H9 (cell line): Measurements from ENCODE around the gene INPP5A. TPM values are rescaled to one million over a fixed set of nuclear protein-coding genes. Genes with fewer than 3 reads are reported as not detected.

Experiments
- DNase-seq: peaks from one replicate; pipeline ENCODE4 v3.0.0-alpha.2; 2017
- H2AFZ ChIP-seq: one replicate; pipeline ENCODE4 v1.6.1; 2013; ENCODE audit warnings: mild to moderate bottlenecking, low read length, control low read depth, moderate library complexity
- H2AK5ac ChIP-seq: 2 replicates; pipeline ENCODE4 v1.6.1; 2013; ENCODE audit warnings: low read length, control low read depth, mixed read lengths; ENCODE audit not compliant: insufficient read length
- H2BK120ac ChIP-seq: one replicate; pipeline ENCODE4 v1.6.1; 2013; ENCODE audit warnings: low read depth, mild to moderate bottlenecking, low read length, control low read depth, inconsistent platforms; ENCODE audit not compliant: poor library complexity, severe bottlenecking
- H2BK12ac ChIP-seq: 2 replicates; pipeline ENCODE4 v1.6.1; 2013; ENCODE audit warnings: low read length, control low read depth, mixed read lengths, low read depth; ENCODE audit not compliant: insufficient read length
- H2BK15ac ChIP-seq: 2 replicates; pipeline ENCODE4 v1.6.1; 2013; ENCODE audit warnings: low read depth, low read length, control low read depth
- H2BK20ac ChIP-seq: one replicate; pipeline ENCODE4 v1.6.1; 2013; ENCODE audit warnings: low read depth, mild to moderate bottlenecking, low read length, control low read depth, inconsistent platforms; ENCODE audit not compliant: poor library complexity, severe bottlenecking
- H2BK5ac ChIP-seq: 2 replicates; pipeline ENCODE4 v1.6.1; 2013; ENCODE audit warnings: low read length, control low read depth, mixed read lengths; ENCODE audit not compliant: insufficient read length
- H3K14ac ChIP-seq: 2 replicates; pipeline ENCODE4 v1.6.1; 2013; ENCODE audit warnings: low read length, control low read depth; ENCODE audit not compliant: insufficient read depth
- H3K18ac ChIP-seq: 2 replicates; pipeline ENCODE4 v1.6.1; 2013; ENCODE audit warnings: low read depth, mild to moderate bottlenecking, mixed read lengths, low read length, control low read depth; ENCODE audit not compliant: insufficient read length
- H3K23ac ChIP-seq: 2 replicates; pipeline ENCODE4 v1.6.1; 2013; ENCODE audit warnings: low read length, control low read depth, mixed read lengths, low read depth; ENCODE audit not compliant: insufficient read length
- H3K23me2 ChIP-seq: 2 replicates; pipeline ENCODE4 v1.6.1; 2013; ENCODE audit warnings: low read depth, mild to moderate bottlenecking, mixed read lengths, low read length, control low read depth; ENCODE audit not compliant: insufficient read length, poor library complexity, severe bottlenecking
- H3K27ac ChIP-seq: 2 replicates; pipeline ENCODE4 v1.5.1; 2013; ENCODE audit warnings: low read length, control low read depth, mixed read lengths, low read depth; ENCODE audit not compliant: insufficient read length
- H3K27me3 ChIP-seq: 2 replicates; pipeline ENCODE4 v1.6.1; 2013; ENCODE audit warnings: low read length, control low read depth, inconsistent platforms; ENCODE audit not compliant: insufficient read depth
- H3K4ac ChIP-seq: 2 replicates; pipeline ENCODE4 v1.6.1; 2013; ENCODE audit warnings: low read depth, mild to moderate bottlenecking, control low read depth, inconsistent platforms, low read length, moderate library complexity
- H3K4me1 ChIP-seq: 2 replicates; pipeline ENCODE4 v1.6.1; 2013; ENCODE audit warnings: low read length, control low read depth, inconsistent platforms; ENCODE audit not compliant: insufficient read depth
- H3K4me2 ChIP-seq: 2 replicates; pipeline ENCODE4 v1.6.1; 2013; ENCODE audit warnings: low read length, control low read depth, mixed read lengths; ENCODE audit not compliant: insufficient read length, insufficient read depth
- H3K56ac ChIP-seq: 2 replicates; pipeline ENCODE4 v1.6.1; 2013; ENCODE audit warnings: low read depth, mild to moderate bottlenecking, mixed read lengths, low read length, control low read depth; ENCODE audit not compliant: insufficient read length
- H3K79me1 ChIP-seq: 2 replicates; pipeline ENCODE4 v1.6.1; 2013; ENCODE audit warnings: low read depth, mild to moderate bottlenecking, moderate library complexity, low read length, control low read depth, inconsistent platforms; ENCODE audit not compliant: insufficient read depth, poor library complexity, severe bottlenecking
- H3K79me2 ChIP-seq: 2 replicates; pipeline ENCODE4 v1.6.1; 2013; ENCODE audit warnings: low read length, control low read depth, inconsistent platforms; ENCODE audit not compliant: insufficient read depth
- H3K9ac ChIP-seq: 2 replicates; pipeline ENCODE4 v1.6.1; 2013; ENCODE audit warnings: low read length, control low read depth, mixed read lengths; ENCODE audit not compliant: insufficient read length; ENCODE audit errors: extremely low read depth
- H3K9me3 ChIP-seq: one replicate; pipeline ENCODE4 v1.6.1; 2013; ENCODE audit warnings: low read depth, low read length, inconsistent platforms; ENCODE audit not compliant: control insufficient read depth
- H3T11ph ChIP-seq: one replicate; pipeline ENCODE4 v1.6.1; 2013; ENCODE audit warnings: mild to moderate bottlenecking, low read length, control low read depth, inconsistent platforms
- H4K20me1 ChIP-seq: one replicate; pipeline ENCODE4 v1.6.1; 2013; ENCODE audit not compliant: control insufficient read depth, insufficient read length, insufficient read depth
- H4K5ac ChIP-seq: 2 replicates; pipeline ENCODE4 v1.6.1; 2013; ENCODE audit warnings: low read depth, mild to moderate bottlenecking, mixed read lengths, low read length, control low read depth; ENCODE audit not compliant: insufficient read length
- H4K8ac ChIP-seq: replicated peaks from 2 replicates; pipeline ENCODE4 v1.6.1; 2013; ENCODE audit warnings: low read length, control low read depth, mixed read lengths, low read depth; ENCODE audit not compliant: insufficient read length
- H4K91ac ChIP-seq: 2 replicates; pipeline ENCODE4 v1.6.1; 2013; ENCODE audit warnings: low read depth, mild to moderate bottlenecking, moderate library complexity, mixed read lengths, low read length, control low read depth; ENCODE audit not compliant: insufficient read length
- H3K27ac Mint-ChIP-seq, 3 experiments: 2 replicates in 2 of 3; 3 replicates in 1 of 3; pipeline ENCODE4 v1.8.0; 2020 to 2021; ENCODE audit warnings: mixed read lengths in 3 of 3, mild to moderate bottlenecking in 1 of 3, moderate library complexity in 1 of 3
- H3K27me3 Mint-ChIP-seq: 2 replicates; pipeline ENCODE4 v1.8.0; 2021; ENCODE audit warnings: low read depth, mild to moderate bottlenecking, moderate library complexity, mixed read lengths
- H3K36me3 Mint-ChIP-seq, 3 experiments: 2 replicates in 2 of 3; 3 replicates in 1 of 3; pipeline ENCODE4 v1.8.0; 2020 to 2021; ENCODE audit warnings: low read depth in 3 of 3, mixed read lengths in 3 of 3; ENCODE audit not compliant: insufficient read depth in 1 of 3
- H3K4me1 Mint-ChIP-seq, 2 experiments: 2 replicates each; pipeline ENCODE4 v1.8.0; 2020; ENCODE audit warnings: mixed read lengths in 2 of 2
- H3K4me3 Mint-ChIP-seq, 2 experiments: 2 replicates in 1 of 2; 3 replicates in 1 of 2; pipeline ENCODE4 v1.8.0; 2020 to 2021; ENCODE audit warnings: mild to moderate bottlenecking in 2 of 2, mixed read lengths in 2 of 2, moderate library complexity in 1 of 2
- H3K9me3 Mint-ChIP-seq, 2 experiments: 2 replicates in 1 of 2; 3 replicates in 1 of 2; pipeline ENCODE4 v1.8.0; 2020; ENCODE audit warnings: mild to moderate bottlenecking in 2 of 2, mixed read lengths in 2 of 2, moderate library complexity in 1 of 2
- WGBS: extraction: QIAGEN DNeasy Blood & Tissue Kit; methylation state at CpG from one replicate; pipeline ENCODE4 v1.1.7; 2013; ENCODE audit warnings: missing lambda C conversion rate, low lambda C conversion rate, mixed read lengths; ENCODE audit not compliant: insufficient read length; ENCODE audit errors: extremely low coverage; 5-methylcytosine and 5-hydroxymethylcytosine counted together
- total RNA-seq: library from RNA; stranded (reverse); gene quantifications from 2 replicates; pipeline ENCODE4 v1.2.1, GENCODE V29; 2021
- TF ChIP-seq, protein P1 (sequence below): fragments of 200-600 bp; sonication (generic); conservative IDR thresholded peaks from 3 replicates; pipeline ENCODE4 v1.8.0; 2021; ENCODE audit warnings: antibody characterized with exemption, mild to moderate bottlenecking

The INPP5A gene
- total RNA-seq, 1 experiment from 2014 or later: 17.7 TPM

GRCh38 chr10:132668048-132668394, 130.4 kb downstream of the INPP5A start:
- no peaks in the 10 kb centered on the region for H3K79me1 ChIP-seq
- no peaks in the 10 kb centered on the region for H3K27me3 Mint-ChIP-seq
- no peak overlapping the region for H3K18ac ChIP-seq

More at GRCh38 chr10:132668048-132668394, 130.4 kb downstream of the INPP5A start:
- no peak overlapping the region for H4K91ac ChIP-seq
- H3K27me3 ChIP-seq: no peaks in the 10 kb centered on the region
- no peak overlapping the region for H4K5ac ChIP-seq
- H4K8ac ChIP-seq: no peak overlapping the region
- no peaks in the 10 kb centered on the region for H3K36me3 Mint-ChIP-seq
- no peak overlapping the region for H3K23ac ChIP-seq
- H3K4me1 Mint-ChIP-seq: peaks cover 3 to 9% of the 10 kb centered on the region in 2 experiments; a peak in 2 of 4 replicates
- H4K20me1 ChIP-seq: no peaks in the 10 kb centered on the region
- no peak overlapping the region for H3K56ac ChIP-seq
- H3K4me1 ChIP-seq: no peaks in the 10 kb centered on the region
- no peak overlapping the region for H2BK20ac ChIP-seq
- no peaks in the 10 kb centered on the region for H3K79me2 ChIP-seq
- H3K4me2 ChIP-seq: no peak overlapping the region
- H2AFZ ChIP-seq: no peak overlapping the region
- no peak overlapping the region for H3T11ph ChIP-seq
- H3K23me2 ChIP-seq: no peaks in the 10 kb centered on the region
- no CpG with 5 or more reads among the region's 5 CpGs for WGBS
- H2BK120ac ChIP-seq: no peak overlapping the region
- no peak overlapping the region for H3K9ac ChIP-seq
- DNase-seq: no peak
- no peak overlapping the region for H3K4ac ChIP-seq
- no peak overlapping the region for H3K4me3 Mint-ChIP-seq
- TF ChIP-seq, protein P1, sequence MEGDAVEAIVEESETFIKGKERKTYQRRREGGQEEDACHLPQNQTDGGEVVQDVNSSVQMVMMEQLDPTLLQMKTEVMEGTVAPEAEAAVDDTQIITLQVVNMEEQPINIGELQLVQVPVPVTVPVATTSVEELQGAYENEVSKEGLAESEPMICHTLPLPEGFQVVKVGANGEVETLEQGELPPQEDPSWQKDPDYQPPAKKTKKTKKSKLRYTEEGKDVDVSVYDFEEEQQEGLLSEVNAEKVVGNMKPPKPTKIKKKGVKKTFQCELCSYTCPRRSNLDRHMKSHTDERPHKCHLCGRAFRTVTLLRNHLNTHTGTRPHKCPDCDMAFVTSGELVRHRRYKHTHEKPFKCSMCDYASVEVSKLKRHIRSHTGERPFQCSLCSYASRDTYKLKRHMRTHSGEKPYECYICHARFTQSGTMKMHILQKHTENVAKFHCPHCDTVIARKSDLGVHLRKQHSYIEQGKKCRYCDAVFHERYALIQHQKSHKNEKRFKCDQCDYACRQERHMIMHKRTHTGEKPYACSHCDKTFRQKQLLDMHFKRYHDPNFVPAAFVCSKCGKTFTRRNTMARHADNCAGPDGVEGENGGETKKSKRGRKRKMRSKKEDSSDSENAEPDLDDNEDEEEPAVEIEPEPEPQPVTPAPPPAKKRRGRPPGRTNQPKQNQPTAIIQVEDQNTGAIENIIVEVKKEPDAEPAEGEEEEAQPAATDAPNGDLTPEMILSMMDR: no peak
- no peak overlapping the region for H2BK15ac ChIP-seq
- no peak overlapping the region for H2BK5ac ChIP-seq
- H3K27ac Mint-ChIP-seq: no peak overlapping the region
- H3K27ac ChIP-seq: no peak overlapping the region
- no peak overlapping the region for H2BK12ac ChIP-seq
- H3K9me3 Mint-ChIP-seq: no peaks in the 10 kb centered on the region
- no peaks in the 10 kb centered on the region for H3K9me3 ChIP-seq
- no peak overlapping the region for H2AK5ac ChIP-seq
- no peak overlapping the region for H3K14ac ChIP-seq
